Hepatic stellate cell (primary cell): ENCODE results near the gene CDH24.

Experiments used
- DNase-seq: peaks from one replicate; pipeline ENCODE4 v3.0.0; 2011; ENCODE audit warnings: low spot score

CDH24 gene

GRCh38 chr14:23089498-23090253, 32.4 kb upstream of the CDH24 start:
- DNase-seq, result no peak

- DNase-seq, result no peak
Measured at GRCh38 chr14:23086565-23086964, 29.2 kb upstream of the CDH24 start.

DNA sequence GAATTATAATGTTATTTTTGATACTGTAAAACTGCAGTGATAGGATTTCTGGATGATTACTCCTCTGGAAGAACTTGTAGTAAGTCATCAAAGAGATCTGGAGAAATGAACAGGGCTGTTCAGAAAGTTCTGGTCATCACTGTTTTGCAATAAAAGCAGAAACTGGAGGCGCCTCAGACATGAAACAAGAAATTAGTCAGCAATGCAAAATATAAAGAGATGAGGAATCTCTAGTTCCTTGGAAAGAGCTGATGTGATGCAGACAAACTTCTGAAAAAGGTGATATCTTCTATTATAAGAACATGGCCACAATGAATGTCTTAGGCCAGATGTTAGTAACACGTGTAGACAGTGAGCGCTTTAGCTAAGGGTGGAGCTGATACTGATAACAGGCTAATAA, 28.1 kb upstream of the CDH24 start:
- DNase-seq, result no peak

- no peak for DNase-seq
Measured at GRCh38 chr14:23080474-23080873, 23.2 kb upstream of the CDH24 start.

- no peak for DNase-seq
Measured at GRCh38 chr14:23079716-23080115, 22.4 kb upstream of the CDH24 start.

DNA sequence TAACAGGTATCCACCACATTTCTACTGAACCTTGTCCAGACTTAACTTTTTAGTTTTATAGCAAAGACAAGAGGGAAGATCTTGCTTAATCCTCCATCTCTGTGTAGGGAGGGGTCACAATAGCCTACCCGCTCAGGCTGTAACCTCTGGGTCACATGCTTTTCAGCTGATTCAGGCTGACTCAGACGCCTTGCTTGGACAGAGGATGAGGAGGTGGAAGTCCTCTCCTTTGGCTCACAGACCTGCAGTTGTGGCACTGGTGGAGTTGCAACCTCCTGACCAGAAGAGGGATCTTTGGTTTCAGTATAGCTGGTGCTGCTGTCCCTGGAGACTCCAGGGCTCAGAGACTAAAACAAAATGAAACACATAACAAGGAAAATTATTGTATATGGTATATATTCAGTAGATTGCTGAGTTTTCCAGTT, 21.4 kb upstream of the CDH24 start:
- peak; percentile 81 for DNase-seq

DNA sequence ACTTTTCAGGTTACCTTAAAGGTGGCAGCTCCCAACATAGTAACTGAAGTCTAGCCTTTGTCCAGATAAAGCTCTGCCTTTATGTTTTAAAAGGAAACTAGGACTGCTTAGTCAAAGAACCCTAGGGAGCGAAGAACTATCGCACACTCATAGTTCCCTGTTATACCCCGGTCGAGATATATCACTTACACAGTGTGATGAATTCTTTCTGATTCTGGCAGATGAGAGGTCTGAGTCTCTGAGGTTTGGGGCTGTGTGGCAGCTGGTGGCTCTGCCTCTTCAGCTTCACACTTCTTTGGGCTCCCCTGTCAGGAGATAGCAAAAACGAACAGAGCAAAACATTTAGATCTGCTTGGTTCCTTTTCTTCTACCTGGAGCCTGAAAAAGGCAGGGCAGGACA, 20.6 kb upstream of the CDH24 start:
- DNase-seq, result no peak

- no peak for DNase-seq
Measured at GRCh38 chr14:23076785-23077408, 19.6 kb upstream of the CDH24 start.

GRCh38 chr14:23074906-23075305, 17.6 kb upstream of the CDH24 start:
- DNase-seq, result no peak

DNA sequence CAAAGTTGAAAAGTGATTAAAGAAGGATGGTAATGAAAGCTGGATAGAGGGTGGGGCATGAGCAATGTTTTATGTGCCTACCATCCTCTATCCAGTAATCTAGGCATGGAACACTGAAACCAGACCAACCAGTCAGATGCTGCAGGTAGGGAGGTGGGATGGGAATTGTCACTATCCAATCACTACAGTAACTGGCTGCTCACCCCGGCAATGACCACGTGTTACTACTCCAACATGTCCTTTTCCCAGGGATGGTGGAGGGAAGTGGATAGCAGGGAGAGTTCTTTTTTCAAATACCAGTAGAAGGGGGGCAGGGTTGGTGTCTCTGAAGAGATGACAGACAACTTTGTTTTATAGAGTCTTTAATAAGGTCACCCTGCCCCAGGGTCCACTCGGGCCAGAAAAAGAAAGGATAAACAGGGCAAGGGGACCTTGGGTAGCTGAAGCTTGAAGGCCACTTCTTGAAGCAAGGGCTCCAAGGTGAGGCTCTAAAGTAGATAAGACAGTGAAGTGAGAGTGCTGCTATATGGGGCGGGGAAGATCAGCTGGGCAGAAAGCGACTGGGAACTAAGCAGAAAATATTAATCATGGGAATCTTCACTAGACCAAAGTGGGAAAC, 14.7 kb upstream of the CDH24 start:
- DNase-seq, result no peak

GRCh38 chr14:23071244-23071920, 14.1 kb upstream of the CDH24 start:
- peak; percentile 91 for DNase-seq

DNA sequence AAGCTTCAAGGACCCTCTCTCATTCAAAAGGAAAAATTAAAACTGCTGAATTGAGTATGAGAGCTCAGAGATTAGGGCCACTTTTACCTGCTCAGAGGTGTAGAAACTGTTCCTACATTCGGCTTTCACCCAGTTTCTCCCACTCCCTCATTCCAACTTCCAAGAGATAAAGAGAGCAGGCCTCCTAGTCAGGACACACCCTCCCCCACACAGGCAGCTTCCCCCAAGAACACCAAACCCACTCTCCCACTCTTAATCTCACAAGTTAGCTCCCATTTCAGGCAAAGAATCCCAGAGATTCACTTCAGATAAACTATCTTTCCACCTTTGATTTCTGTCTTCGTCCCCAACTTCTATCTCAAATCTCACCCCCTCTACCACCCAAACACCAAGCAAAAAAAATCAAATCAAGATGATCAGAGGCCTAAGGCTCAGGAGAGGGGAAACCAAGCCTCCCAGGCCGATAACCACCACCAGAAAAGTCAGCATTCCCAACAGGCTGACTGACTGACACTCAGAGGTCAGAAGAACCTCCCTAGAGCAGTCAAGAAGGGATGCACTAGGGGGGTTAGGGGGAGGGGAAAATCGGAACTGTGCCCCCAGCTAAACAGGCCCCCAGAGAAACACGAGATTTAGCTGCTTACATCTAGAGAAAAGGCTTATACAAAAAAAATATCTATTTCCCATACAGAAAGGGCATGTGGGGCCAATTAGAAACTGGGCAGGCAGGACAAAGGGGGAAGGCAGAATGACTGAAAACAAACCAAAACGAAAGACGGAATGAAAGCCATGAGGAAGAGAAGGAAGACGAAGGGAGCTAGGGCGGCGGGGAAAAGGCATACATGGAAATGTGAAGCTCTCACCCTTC, 13.2 kb upstream of the CDH24 start:
- DNase-seq, result no peak

- no peak for DNase-seq
Measured at GRCh38 chr14:23069413-23069806, 12.1 kb upstream of the CDH24 start.

DNA sequence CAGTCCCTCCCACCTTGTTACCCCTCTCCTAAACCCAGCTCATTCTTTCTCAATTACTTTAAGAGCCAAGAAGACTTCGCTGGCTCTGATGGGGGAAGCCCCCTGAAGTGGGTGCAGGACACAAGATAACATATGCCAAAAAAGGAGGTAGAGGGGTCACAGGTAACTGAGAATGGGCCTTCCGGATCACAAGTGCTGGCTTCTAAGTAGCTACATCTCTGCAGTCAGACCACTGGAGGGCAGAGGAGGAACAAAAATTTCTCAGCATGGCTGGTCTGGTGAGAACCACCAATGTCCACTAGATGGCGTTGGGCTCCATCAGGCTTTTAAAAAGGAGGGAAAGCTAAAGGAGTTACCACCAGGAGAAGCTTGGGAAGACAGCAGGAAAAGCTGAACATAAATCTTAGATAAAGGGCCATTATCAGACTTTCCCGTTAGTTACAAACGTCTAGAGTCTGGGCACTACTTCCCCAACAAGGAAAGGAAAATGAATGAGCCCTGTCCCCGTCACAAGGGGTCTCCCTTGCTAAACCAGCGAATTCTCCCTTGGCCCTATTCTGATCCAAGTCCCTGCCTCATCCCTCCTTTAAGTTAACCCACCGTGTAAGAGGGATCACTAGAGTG, 11.6 kb upstream of the CDH24 start:
- peak; percentile 89 for DNase-seq

- no peak for DNase-seq
Measured at GRCh38 chr14:23067847-23068788, 10.8 kb upstream of the CDH24 start.

DNA sequence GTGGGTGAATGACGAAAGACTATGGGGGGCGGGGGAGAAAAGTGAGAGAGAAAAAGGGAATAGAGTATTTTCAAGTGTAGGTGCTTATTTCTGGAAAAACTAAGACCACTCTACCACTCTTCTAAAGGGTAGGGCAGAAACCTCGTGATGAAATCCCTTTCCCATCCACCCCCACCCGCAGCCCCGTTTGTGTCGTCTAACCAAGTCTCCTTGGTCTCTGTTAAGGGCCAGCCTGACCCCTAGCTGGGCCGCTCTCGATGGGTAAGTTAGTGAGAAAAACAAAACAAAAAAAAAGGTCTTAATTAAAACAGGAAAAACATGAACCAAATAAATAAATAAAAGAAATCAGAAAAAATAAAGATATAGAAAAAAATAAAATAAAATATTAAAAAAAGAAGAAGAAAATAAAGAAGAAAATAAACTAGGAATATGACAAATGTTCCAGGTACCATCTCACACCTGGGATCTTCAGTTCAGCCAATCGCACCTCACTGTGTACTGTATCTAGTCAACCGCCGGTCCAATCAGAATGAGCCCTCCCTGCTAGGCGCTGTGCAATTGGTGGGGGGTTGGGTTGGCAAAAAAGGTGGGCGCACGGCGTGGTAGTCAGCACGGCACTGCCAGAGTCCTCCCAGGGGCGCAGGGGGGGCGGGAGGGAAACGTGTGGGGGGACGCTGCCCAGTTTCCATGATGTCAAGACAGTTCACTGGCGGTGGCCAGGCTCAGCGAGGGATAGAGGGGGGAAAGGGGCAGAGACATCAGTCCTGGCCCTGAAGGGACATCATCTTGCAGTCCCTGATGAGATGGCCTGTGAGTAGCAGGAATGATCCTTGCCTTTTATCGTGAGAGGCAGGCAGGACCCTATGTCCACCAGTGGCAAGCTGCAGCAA, 9.8 kb upstream of the CDH24 start:
- DNase-seq, result no peak

- DNase-seq, result no peak
Measured at GRCh38 chr14:23066368-23066767, 9.0 kb upstream of the CDH24 start.

- no peak for DNase-seq
Measured at GRCh38 chr14:23063601-23064000, 6.3 kb upstream of the CDH24 start.

GRCh38 chr14:23062002-23062401, 4.7 kb upstream of the CDH24 start:
- peak; percentile 95 for DNase-seq
